Body of pancreas (tissue), 4 donors: ENCODE measurements around the gene CYREN. TPM values are rescaled to one million over a fixed set of nuclear protein-coding genes. Genes with fewer than 3 reads are reported as not detected.

Experiments used
- ATAC-seq: fragments of 150-250 bp; one replicate; pipeline ENCODE4 v1.9.1; 2016
- DNase-seq, 4 donors: peaks; one replicate each; pipeline ENCODE4 v3.0.0-alpha.2; 2019
- H3K27ac ChIP-seq, 4 donors: fragments of 200-600 bp; sonication (generic); 1 replicate in 3 of 4; 2 replicates in 1 of 4; pipeline versions ENCODE4 v1.5.1 to v1.6.1; 2016 to 2019; ENCODE audit warnings: mild to moderate bottlenecking in 1 of 4, mixed read lengths in 1 of 4, moderate library complexity in 1 of 4
- H3K27me3 ChIP-seq, 2 donors: fragments of 200-600 bp; sonication (generic); one replicate each; pipeline ENCODE4 v1.6.0; 2016; ENCODE audit warnings: mild to moderate bottlenecking in 1 of 2
- H3K36me3 ChIP-seq, 2 donors: fragments of 200-600 bp; sonication (generic); replicated peaks in 1 of 2; 2 replicates each; pipeline ENCODE4 v1.5.1; 2016; ENCODE audit warnings: low read depth in 2 of 2; ENCODE audit not compliant: insufficient read depth in 1 of 2
- H3K4me1 ChIP-seq: fragments of 200-600 bp; sonication (generic); one replicate; pipeline ENCODE4 v1.6.0; 2016
- H3K4me3 ChIP-seq, 2 donors: fragments of 200-600 bp; sonication (generic); 1 replicate in 1 of 2; 2 replicates in 1 of 2; pipeline ENCODE4 v1.5.1; 2016 to 2019
- H3K9me3 ChIP-seq, 3 donors: fragments of 200-600 bp; sonication (generic); 1 replicate in 2 of 3; 2 replicates in 1 of 3; pipeline ENCODE4 v1.5.1; 2016
- POLR2A ChIP-seq, 3 donors: fragments of 450-650 bp; IDR thresholded peaks; one replicate each; pipeline ENCODE4 v1.6.1; 2016; ENCODE audit warnings: antibody characterized with exemption in 3 of 3, mild to moderate bottlenecking in 2 of 3
- WGBS, 2 donors: methylation state at CpG; one replicate each; pipeline ENCODE4 v1.1.5; 2017; 5-methylcytosine and 5-hydroxymethylcytosine counted together
- intact Hi-C: fragments of 100-400 bp; cut with DNase I; formaldehyde crosslinking; loops from one replicate; pipeline ENCODE4 v1.15.1; 2023
- total RNA-seq, 2 donors: library from RNA; depleted of rRNA; stranded (reverse); fragments of >200 nt; gene quantifications; one replicate each; pipeline ENCODE4 v1.1.0, GENCODE V29; 2016
- TF ChIP-seq, protein P1 (sequence below), 7 experiments: fragments of 450-650 bp in 4 of 7; fragments of 200-600 bp in 3 of 7; sonication (generic) in 3 of 7; IDR thresholded peaks; one replicate each; pipeline ENCODE4 v1.5.1; 2016 to 2019; ENCODE audit warnings: antibody characterized with exemption in 7 of 7

CYREN gene
- total RNA-seq, 2 donors from 2014 or later, result 32.9 to 40.5 TPM

DNA sequence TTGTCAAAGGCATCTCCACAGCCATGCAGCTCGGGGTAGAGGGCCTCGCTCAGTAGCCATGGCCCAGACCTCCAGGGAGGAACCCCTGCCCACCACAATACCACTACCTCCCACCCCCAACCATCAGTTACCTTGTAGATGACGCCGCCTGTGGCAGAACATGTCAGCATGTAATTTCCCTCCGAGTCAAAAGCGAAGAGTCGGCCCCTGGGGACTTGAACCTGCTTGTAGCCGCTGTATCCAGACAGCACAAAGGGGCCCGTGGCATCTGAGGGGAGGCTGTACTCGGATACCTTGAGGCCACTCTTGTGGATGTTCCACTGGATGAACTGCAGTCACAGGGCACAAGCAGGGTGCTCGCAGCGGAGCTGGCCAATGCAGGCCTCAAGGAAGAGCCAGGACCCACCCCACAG, 16.3 kb upstream of the CYREN start:
- Histone ChIP-seq H3K27ac (no peak overlapping the region), H3K9me3 (peaks cover 0 to 9% (median 0%) of the 10 kb centered on the region in 3 donors), H3K4me3 (no peak overlapping the region), H3K36me3 (peaks cover 16 to 39% of the 10 kb centered on the region in 2 donors), H3K4me1 (peaks cover 24% of the 10 kb centered on the region), H3K27me3 (no peaks in the 10 kb centered on the region)
- intact Hi-C loops, result no loop called here
- peak in 1 of 4 donors; percentile 9 for DNase-seq
- TF ChIP-seq, protein P1, sequence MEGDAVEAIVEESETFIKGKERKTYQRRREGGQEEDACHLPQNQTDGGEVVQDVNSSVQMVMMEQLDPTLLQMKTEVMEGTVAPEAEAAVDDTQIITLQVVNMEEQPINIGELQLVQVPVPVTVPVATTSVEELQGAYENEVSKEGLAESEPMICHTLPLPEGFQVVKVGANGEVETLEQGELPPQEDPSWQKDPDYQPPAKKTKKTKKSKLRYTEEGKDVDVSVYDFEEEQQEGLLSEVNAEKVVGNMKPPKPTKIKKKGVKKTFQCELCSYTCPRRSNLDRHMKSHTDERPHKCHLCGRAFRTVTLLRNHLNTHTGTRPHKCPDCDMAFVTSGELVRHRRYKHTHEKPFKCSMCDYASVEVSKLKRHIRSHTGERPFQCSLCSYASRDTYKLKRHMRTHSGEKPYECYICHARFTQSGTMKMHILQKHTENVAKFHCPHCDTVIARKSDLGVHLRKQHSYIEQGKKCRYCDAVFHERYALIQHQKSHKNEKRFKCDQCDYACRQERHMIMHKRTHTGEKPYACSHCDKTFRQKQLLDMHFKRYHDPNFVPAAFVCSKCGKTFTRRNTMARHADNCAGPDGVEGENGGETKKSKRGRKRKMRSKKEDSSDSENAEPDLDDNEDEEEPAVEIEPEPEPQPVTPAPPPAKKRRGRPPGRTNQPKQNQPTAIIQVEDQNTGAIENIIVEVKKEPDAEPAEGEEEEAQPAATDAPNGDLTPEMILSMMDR (IDR thresholded peaks at IDR 0.05), result no peak
- TF ChIP-seq POLR2A (IDR thresholded peaks at IDR 0.05), result no peak
- WGBS, 2 donors, result 86 to 88% methylated on average over 7 to 12 of the region's 12 CpGs
- no peak for ATAC-seq

DNA sequence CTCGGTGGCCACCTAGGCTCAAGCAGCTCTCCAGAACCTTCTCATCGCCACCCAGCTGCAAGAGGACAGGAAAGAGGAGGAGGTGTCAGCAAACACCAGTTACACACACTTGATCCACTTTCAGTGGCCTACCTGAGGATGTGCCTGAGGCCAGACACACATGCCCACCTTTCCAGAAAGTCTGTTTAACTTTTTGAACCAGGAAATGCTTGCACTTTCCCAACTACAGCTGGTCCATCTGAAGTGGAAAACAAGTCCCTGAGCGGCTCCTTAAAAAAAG, 15.7 kb upstream of the CYREN start:
- peaks cover 24% of the 10 kb centered on the region for H3K4me1 ChIP-seq
- peaks cover 0 to 14% (median 0%) of the 10 kb centered on the region in 3 donors for H3K9me3 ChIP-seq
- H3K36me3 ChIP-seq, result peaks cover 16 to 39% of the 10 kb centered on the region in 2 donors
- 95 to 97% methylated on average over 3 of the region's 3 CpGs for WGBS, 2 donors
- H3K4me3 ChIP-seq, result no peak overlapping the region
- no peaks in the 10 kb centered on the region for H3K27me3 ChIP-seq
- intact Hi-C loops, result no loop called here
- DNase-seq (no peak), ATAC-seq (no peak)
- TF ChIP-seq, protein P1 (IDR thresholded peaks at IDR 0.05), result no peak
- no peak for TF ChIP-seq POLR2A (IDR thresholded peaks at IDR 0.05)
- peak overlapping the region in 1 of 4 donors; percentile 5 for H3K27ac ChIP-seq

DNA sequence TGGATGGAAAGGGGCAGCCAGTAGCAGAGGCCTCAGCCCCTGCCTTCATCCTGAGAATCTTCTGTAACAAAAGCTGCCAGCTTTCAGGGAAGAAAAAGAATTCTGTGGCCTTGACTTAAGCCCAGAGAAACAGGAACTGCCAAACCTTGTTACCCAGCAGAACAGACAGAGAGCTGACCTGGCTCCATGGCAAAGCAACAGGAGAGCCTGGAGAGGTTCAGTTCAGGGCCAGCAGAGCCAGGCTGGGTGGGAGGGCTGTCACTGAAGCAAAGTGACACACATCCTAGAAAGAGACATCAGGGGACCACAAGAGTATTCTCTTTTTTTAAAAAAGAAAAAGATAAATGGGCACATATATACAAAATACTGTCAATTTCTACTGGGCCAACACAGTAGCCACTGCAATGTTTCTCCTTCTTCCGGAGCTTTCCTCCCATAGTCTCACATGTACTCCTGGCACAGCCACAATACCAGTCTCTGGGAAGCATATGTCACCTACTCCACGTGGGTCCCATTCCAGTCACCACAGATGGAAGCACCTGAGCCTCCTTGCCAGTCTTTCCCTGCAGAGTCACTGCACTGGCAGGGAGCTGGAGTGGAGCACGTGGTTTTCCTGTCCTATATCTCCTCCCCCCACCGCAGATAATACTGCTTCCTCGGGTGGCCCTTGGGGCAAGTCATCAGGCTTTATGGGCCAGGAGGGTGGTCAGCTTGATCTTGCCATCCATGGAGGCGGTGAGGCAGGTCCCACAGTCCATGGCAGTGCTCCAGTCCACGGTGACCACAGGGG, 15.2 kb upstream of the CYREN start:
- Histone ChIP-seq H3K4me3 (no peak overlapping the region), H3K27me3 (no peaks in the 10 kb centered on the region), H3K4me1 (peaks cover 24% of the 10 kb centered on the region), H3K27ac (peak overlapping the region in 2 of 4 donors; percentile 5 to 12), H3K36me3 (peaks cover 16 to 39% of the 10 kb centered on the region in 2 donors), H3K9me3 (peaks cover 0 to 19% (median 3%) of the 10 kb centered on the region in 3 donors)
- 83 to 87% methylated on average over 7 of the region's 7 CpGs for WGBS, 2 donors
- intact Hi-C loops, result no loop called here
- TF ChIP-seq, protein P1 (IDR thresholded peaks at IDR 0.05), result no peak
- TF ChIP-seq POLR2A (IDR thresholded peaks at IDR 0.05), result no peak
- peak in 3 of 4 donors; percentile 14 to 61 (median 46) for DNase-seq
- ATAC-seq, result no peak

DNA sequence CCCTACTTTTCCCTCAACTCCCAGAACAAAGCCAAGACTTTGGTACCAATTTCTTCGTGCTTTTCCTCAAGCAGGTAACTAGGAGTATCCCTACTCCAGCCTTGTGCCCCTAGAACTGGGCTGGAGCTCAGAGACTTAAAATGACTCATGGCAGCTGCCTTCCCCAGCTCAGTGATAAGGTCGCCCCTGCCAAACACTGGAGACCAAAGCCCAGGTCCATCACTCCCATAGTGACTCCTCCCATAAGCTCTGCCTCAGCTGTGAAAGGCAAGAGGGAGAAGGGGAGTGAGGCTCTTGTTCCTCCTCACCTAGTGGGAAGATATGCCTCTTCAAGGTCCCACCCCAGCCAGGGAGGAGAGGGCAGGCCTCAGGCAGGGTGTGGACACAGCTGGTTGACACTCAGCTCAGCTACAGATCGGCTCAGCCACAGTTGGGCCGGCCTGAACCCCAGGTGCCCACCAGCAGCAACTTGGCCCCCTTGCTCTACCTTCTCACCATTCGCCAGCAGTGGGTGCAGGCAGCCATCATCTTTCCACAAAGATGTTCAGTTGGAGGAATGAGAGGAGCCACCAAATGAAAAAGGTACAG, 13.8 kb upstream of the CYREN start:
- peaks cover 0 to 19% (median 3%) of the 10 kb centered on the region in 3 donors for H3K9me3 ChIP-seq
- intact Hi-C loops, result no loop called here
- H3K36me3 ChIP-seq, result peaks cover 16 to 39% of the 10 kb centered on the region in 2 donors
- DNase-seq (peak in 2 of 4 donors; percentile 10 to 50), ATAC-seq (no peak)
- H3K27me3 ChIP-seq, result no peaks in the 10 kb centered on the region
- H3K4me3 ChIP-seq, result no peak overlapping the region
- WGBS, 2 donors, result 89 to 93% methylated on average over 4 to 5 of the region's 5 CpGs
- peak overlapping the region in 1 of 4 donors; percentile 39 for H3K27ac ChIP-seq
- TF ChIP-seq, protein P1 (IDR thresholded peaks at IDR 0.05), result no peak
- TF ChIP-seq POLR2A (IDR thresholded peaks at IDR 0.05), result no peak
- H3K4me1 ChIP-seq, result peaks cover 22% of the 10 kb centered on the region
